Activated T-cell treated with anti-CD3 and anti-CD28 coated beads for 48 hours (primary cell): ENCODE data around the gene DDX59.

ENCODE experiments used
- DNase-seq: peaks from one replicate; pipeline ENCODE4 v3.0.0-alpha.2; 2020; ENCODE audit warnings: low read depth

The DDX59 gene

GRCh38 chr1:200669314-200670241 lies at the start of gene DDX59:
TSS of gene DDX59 (minus strand) at chr1:200669907. CDS start at chr1:200666740, 3,167 bp downstream.
- DNase-seq: peak; percentile 94

GRCh38 chr1:200714504-200715187 lies 44.9 kb upstream of the DDX59 start:
- no peak for DNase-seq

- no peak for DNase-seq
Observed at GRCh38 chr1:200710166-200710565, 40.5 kb upstream of the DDX59 start.

GRCh38 chr1:200708769-200709168 lies 39.1 kb upstream of the DDX59 start:
- DNase-seq: no peak

GRCh38 chr1:200708161-200708560 lies 38.5 kb upstream of the DDX59 start:
- no peak for DNase-seq

GRCh38 chr1:200707116-200707515 lies 37.4 kb upstream of the DDX59 start:
- no peak for DNase-seq

GRCh38 chr1:200706111-200706814 lies 36.6 kb upstream of the DDX59 start:
- no peak for DNase-seq

- no peak for DNase-seq
Observed at GRCh38 chr1:200704986-200705500, 35.3 kb upstream of the DDX59 start.

GRCh38 chr1:200699871-200700270 lies 30.2 kb upstream of the DDX59 start:
- no peak for DNase-seq

GRCh38 chr1:200694738-200695137 lies 25.0 kb upstream of the DDX59 start:
- no peak for DNase-seq

- no peak for DNase-seq
Observed at GRCh38 chr1:200693327-200693726, 23.6 kb upstream of the DDX59 start.

- no peak for DNase-seq
Observed at GRCh38 chr1:200692316-200692715, 22.6 kb upstream of the DDX59 start.

- DNase-seq: no peak
Observed at GRCh38 chr1:200686620-200687019, 16.9 kb upstream of the DDX59 start.

GRCh38 chr1:200684015-200684414 lies 14.3 kb upstream of the DDX59 start:
- no peak for DNase-seq

GRCh38 chr1:200683298-200683697 lies 13.6 kb upstream of the DDX59 start:
- no peak for DNase-seq

- no peak for DNase-seq
Observed at GRCh38 chr1:200681231-200681630, 11.5 kb upstream of the DDX59 start.

- no peak for DNase-seq
Observed at GRCh38 chr1:200676829-200677228, 7.1 kb upstream of the DDX59 start.

GRCh38 chr1:200675588-200675852 lies 5.8 kb upstream of the DDX59 start:
- DNase-seq: no peak

- DNase-seq: no peak
Observed at GRCh38 chr1:200674838-200675587, 5.3 kb upstream of the DDX59 start.

- no peak for DNase-seq
Observed at GRCh38 chr1:200673952-200674823, 4.5 kb upstream of the DDX59 start.

- no peak for DNase-seq
Observed at GRCh38 chr1:200671235-200671786, 1.6 kb upstream of the DDX59 start.
